ENCODE data around the gene RERE.

DNA sequence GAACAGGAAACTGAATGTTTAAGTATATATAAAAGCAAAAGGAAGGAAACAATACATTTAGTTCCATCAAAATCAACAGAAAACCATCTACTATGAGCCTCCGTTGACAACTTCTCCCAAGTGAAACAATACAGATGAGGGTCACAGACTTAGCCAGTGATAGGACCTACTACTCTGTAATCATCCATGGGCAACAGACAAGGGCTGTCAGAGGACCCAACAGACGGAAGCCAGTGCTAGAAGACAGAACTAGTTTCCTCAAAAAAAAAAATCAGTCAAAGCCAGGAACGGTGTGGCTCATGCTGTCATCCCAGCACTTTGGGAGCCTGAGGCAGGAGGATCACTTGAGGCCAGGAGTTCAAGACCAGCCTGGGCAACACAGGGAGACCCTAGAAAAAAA is 20.6 kb downstream of the RERE start:
- TF ChIP-seq POLR2A (IDR thresholded peaks at IDR 0.05) = no peak
- TF ChIP-seq, protein P1, sequence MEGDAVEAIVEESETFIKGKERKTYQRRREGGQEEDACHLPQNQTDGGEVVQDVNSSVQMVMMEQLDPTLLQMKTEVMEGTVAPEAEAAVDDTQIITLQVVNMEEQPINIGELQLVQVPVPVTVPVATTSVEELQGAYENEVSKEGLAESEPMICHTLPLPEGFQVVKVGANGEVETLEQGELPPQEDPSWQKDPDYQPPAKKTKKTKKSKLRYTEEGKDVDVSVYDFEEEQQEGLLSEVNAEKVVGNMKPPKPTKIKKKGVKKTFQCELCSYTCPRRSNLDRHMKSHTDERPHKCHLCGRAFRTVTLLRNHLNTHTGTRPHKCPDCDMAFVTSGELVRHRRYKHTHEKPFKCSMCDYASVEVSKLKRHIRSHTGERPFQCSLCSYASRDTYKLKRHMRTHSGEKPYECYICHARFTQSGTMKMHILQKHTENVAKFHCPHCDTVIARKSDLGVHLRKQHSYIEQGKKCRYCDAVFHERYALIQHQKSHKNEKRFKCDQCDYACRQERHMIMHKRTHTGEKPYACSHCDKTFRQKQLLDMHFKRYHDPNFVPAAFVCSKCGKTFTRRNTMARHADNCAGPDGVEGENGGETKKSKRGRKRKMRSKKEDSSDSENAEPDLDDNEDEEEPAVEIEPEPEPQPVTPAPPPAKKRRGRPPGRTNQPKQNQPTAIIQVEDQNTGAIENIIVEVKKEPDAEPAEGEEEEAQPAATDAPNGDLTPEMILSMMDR (IDR thresholded peaks at IDR 0.05) = no peak

All from uterus (tissue), 2 donors.